Measurements from ENCODE around the gene NPDC1.

The NPDC1 gene, protein sequence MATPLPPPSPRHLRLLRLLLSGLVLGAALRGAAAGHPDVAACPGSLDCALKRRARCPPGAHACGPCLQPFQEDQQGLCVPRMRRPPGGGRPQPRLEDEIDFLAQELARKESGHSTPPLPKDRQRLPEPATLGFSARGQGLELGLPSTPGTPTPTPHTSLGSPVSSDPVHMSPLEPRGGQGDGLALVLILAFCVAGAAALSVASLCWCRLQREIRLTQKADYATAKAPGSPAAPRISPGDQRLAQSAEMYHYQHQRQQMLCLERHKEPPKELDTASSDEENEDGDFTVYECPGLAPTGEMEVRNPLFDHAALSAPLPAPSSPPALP

GRCh38 chr9:137046088-137046787 is at the start of gene NPDC1:
NPDC1 (minus strand) TSS chr9:137046177; CDS start chr9:137045989, 188 bp downstream.
- DNase-seq (ENCODE audit: low read depth in 1 of 2, low spot score in 1 of 2) = peak; percentile 58 to 66

GRCh38 chr9:137089232-137089947 is 43.4 kb upstream of the NPDC1 start:
- DNase-seq (ENCODE audit: low read depth in 1 of 2, low spot score in 1 of 2) = no peak

DNA sequence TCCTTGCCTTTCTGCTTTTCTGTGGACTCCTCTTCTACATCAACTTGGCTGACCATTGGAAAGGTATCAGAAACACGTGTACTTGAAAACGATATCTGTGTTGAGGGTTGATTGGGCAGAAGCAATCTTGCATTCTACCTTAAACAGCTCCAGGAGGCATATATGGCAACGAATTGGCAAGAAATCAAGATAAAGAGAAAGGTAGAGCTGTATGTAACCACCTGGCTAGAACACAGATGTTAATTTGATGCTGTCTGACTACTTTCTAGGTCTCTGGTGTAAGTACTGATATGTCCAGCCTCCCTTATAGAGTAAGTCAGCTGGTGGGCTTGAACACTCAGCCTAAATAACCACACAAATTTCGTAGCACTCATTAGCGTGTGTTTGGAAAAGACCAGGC is 42.1 kb upstream of the NPDC1 start:
- DNase-seq (ENCODE audit: low read depth in 1 of 2, low spot score in 1 of 2) = no peak

DNA sequence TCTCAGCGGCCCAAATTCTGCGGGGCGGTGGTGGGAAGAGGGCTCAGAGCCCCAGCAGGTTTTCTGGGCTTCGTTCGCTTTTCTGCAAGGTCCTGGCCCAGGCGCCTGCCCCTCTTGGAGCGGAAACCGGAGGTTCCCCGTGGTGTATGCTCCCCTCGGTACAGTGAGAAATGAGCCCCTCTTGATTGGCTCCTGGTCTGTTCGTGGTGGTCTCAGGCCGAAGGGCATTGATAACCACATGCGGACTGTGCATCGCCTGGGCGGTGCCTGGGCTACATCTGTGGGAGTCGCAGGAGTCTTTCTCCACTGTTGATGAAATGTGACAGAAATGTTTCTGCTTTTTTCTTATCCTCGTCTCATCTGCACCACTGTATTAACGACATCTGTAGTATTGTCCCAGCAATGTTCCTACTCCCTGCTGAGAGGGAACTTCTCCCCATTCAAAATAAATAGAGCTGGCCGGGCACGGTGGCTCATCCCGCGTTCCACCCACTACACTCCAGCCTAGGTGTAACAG is 41.5 kb upstream of the NPDC1 start:
- DNase-seq (ENCODE audit: low read depth in 1 of 2, low spot score in 1 of 2) = no peak

DNA sequence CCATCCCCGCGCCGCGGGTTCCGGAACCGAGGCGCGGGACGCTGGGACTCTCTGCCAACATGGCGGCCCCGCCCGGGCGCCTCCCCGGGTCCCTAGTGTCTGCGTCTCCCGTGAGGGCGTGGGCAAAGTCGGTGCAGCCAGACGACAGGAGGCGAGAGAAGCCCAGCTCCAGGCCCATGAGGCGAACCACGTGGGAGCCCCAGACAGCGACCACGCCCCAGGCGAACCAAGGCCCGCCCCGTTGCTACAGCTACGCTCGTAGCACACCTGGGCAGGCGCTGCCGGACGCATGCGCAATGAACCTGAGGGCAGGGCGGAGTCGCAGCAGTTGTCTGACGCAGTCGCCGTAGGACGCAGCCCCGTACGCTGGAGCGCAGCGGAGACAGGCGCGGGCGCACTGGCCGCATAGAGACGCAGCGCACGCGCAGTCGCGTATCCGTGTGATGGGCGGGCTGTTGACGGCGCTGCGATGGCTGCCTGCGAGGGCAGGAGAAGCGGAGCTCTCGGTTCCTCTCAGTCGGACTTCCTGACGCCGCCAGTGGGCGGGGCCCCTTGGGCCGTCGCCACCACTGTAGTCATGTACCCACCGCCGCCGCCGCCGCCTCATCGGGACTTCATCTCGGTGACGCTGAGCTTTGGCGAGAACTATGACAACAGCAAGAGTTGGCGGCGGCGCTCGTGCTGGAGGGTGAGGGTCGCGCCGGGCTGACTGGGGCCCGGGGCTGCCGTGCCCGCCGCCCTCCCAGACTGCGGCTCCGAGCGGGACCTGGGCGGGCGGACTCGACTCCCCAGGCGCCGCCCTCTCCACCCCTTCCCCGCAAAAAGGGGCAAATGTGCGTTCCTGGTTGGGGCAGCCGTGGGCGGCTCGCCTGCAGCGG is 40.8 kb upstream of the NPDC1 start, which contains the start of gene MAN1B1:
Gene MAN1B1 (plus strand): TSS at position 455 of the 878 bp plus-strand sequence. CDS start 15 bp downstream, at position 470.
- peak; percentile 97 to 99 for DNase-seq (ENCODE audit: low read depth in 1 of 2, low spot score in 1 of 2)

DNA sequence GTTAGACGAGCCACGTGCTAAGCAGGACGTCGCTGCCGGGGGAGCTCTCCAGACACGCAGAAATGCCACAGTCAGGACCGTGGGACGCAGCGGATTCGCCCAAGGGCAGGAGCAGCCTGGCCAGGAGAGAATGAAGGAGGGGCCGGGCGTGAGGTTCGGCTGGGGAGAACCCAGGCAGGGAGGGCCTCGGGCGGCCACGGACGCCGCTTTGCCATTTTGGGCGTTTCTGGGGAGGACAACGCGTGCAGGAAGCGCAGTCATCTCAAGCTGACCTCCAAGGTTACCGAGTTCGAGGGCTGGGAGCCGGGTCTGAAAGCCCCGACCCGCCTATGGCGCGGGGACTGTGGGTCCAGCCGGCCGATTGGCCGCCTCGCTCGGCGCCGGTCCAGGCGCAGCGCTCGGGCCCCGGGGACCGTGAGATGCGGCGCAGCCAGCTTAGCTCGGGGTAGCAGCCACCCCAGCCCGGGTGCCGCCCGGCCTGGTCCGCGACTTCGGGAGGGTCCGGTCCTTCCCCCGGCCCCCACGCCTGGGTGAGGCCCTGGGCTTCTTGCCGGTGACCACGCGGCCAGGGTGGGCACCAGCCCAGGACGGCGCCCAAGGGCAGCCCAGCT is 40.0 kb upstream of the NPDC1 start:
- no peak for DNase-seq (ENCODE audit: low read depth in 1 of 2, low spot score in 1 of 2)

DNA sequence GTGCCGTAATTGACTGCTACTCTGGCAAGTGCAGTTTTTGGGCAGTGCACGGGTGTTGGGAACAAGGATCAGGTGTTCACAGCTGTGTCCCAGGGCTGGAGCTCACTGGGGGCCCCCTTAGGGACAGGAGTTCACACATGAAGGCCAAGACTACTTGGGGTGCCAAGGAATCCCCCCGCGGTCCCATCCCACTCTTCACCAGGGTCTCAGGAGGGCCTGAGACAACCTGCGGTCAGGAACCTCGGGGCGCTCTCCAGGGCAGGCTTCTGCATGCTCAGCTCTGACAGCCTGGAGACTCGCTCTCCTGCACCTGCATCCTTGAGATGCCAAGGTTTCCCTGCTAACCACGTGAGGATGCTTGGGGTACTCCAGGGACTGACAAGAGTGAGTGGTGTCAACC is 38.5 kb upstream of the NPDC1 start:
- DNase-seq (ENCODE audit: low read depth in 1 of 2, low spot score in 1 of 2) = no peak

- no peak for DNase-seq (ENCODE audit: low read depth in 1 of 2, low spot score in 1 of 2)
Observed at GRCh38 chr9:137083394-137084004, 37.5 kb upstream of the NPDC1 start.

- DNase-seq (ENCODE audit: low read depth in 1 of 2, low spot score in 1 of 2) = no peak
Observed at GRCh38 chr9:137082925-137083290, 36.9 kb upstream of the NPDC1 start.

- no peak for DNase-seq (ENCODE audit: low read depth in 1 of 2, low spot score in 1 of 2)
Observed at GRCh38 chr9:137082222-137082924, 36.4 kb upstream of the NPDC1 start.

DNA sequence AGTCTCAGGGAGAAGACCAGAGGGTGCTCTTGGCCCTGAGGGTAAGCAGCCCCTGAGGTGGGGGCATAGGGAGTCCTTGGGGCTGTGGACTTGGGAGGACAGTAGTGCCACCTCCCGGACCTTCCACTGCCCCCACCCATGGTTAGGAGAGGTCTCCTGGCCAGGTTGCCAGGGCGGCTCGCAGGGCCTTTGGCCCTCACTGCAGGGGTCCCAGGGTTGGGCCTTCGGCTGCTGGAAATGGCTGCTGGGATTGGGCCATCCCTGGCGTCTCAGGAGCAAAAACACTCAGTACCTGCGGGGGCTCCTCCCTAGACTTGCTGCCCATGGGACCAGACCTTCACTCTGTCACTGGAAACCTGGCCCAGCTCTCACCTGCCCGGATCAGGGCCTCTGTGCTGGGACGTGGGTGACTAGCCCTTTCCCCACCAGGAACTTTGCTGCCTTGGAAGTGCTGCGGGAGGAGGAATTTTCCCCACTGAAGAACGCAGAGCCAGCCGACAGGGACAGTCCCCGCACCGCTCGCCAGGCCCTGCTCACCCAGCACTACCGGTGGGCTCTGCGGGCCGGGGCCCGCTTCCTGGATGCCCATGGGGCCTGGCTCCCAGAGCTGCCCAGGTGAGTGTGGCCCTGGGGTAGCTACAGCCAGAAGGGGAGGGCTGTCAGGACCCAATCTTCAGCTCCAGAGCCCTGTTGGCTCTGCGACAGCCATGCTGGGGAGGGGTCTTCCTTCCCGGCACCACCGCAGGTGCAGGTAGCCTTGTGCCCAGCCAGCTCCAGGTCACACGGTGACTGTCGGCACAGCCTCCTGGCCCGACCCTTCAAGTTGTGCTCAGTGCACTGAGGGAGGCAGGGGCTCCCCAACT is 34.5 kb upstream of the NPDC1 start:
- DNase-seq (ENCODE audit: low read depth in 1 of 2, low spot score in 1 of 2) = no peak

DNA sequence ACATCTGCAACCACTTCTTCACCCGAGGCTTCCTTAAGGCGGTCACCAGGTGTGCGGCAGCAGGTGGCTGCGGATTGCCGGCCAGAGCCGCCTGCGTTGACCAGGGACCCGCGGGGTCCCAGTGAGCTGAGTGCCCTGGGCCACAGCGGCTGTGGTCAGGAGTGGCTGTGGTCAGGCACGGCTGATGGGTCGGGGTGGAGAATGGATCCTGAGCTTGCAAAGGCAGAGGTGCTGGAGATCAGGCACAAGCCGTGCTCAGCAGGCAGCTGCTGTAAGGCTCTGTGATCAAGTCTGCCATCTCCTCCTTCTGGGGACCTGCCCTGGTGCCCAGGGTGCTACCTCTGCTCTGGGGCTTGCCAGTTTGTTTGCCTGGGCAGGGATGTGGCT is 33.4 kb upstream of the NPDC1 start:
- no peak for DNase-seq (ENCODE audit: low read depth in 1 of 2, low spot score in 1 of 2)

GRCh38 chr9:137078701-137079400 is 32.9 kb upstream of the NPDC1 start:
- DNase-seq (ENCODE audit: low read depth in 1 of 2, low spot score in 1 of 2) = no peak

- DNase-seq (ENCODE audit: low read depth in 1 of 2, low spot score in 1 of 2) = no peak
Observed at GRCh38 chr9:137077758-137078693, 32.0 kb upstream of the NPDC1 start.

GRCh38 chr9:137077010-137077747 is 31.2 kb upstream of the NPDC1 start, which contains the start of gene UAP1L1:
UAP1L1 (plus strand) TSS chr9:137077517; CDS start chr9:137077533, 16 bp downstream.
- no peak for DNase-seq (ENCODE audit: low read depth in 1 of 2, low spot score in 1 of 2)

GRCh38 chr9:137076636-137077009 is 30.6 kb upstream of the NPDC1 start:
- no peak for DNase-seq (ENCODE audit: low read depth in 1 of 2, low spot score in 1 of 2)
